K562 (cell line): ENCODE measurements around the gene PI4K2A.

ENCODE experiments used
- TBL1XR1 ChIP-seq, 2 experiments: IDR thresholded peaks; 2 replicates each; pipeline ENCODE4 v1.6.1; 2012; ENCODE audit warnings: improper control_type of control experiment in 2 of 2, low read length in 2 of 2, mild to moderate bottlenecking in 1 of 2
- ZEB2 ChIP-seq: fragments of 450-650 bp; IDR thresholded peaks from 2 replicates; pipeline ENCODE4 v1.6.1; 2016

DNA sequence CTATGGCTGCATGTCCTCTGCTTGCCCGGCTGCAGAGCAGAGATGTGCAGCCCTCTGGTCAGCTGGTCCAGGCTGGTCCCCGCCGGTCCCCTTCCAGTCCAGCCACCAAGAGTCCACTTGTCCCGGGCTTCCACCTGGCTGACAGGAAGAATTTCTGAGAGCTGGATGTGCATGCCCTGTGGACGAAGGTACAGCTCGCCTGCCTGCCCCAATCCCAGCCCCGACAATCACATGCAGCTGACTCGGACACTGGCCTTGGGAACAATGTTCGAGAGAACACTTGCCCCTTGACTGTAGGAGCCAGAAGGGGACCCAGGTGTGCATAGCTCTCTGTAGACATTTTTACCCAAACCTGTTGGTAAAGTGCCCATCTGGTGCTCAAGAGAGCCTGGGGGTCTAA is 34.8 kb downstream of the PI4K2A start:
- TF ChIP-seq ZEB2 (no peak), TBL1XR1 (IDR thresholded peaks at IDR 0.05; ENCODE audit: low read length in 2 of 2) (no peak)
